ENCODE measurements around the gene LUZP4.
A peak's percentile ranks its signal among the peaks of the same experiment; 100 is the strongest.

LUZP4 gene

DNA sequence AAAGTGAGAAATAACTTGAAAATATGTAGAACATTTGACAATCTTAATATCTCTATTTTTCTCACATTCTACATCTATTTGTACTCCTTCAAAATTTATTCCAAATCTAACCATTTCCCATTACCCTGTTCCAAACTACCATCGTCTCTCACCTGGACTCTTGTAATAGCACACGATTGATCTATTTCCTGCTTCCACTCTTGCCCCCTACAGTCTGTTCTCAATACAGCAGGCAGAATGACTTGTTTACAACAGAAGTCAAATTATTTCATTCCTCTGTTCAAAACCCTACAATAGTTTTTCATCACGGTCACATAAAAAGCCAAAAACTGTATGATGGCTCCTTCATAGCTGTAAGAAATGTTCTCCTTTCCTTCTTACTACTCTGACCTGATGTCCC is 21.1 kb upstream of the LUZP4 start:
- Histone ChIP-seq H3K4me3 (ENCODE audit: low read depth, low read length, poor library complexity, severe bottlenecking) (no peak overlapping the region), H3K9me3 (ENCODE audit: low read length) (no peaks in the 10 kb centered on the region), H3K9me2 (ENCODE audit: low read depth, low read length) (no peaks in the 10 kb centered on the region), H3K27me3 (ENCODE audit: insufficient read depth, low read length) (no peaks in the 10 kb centered on the region), H3K4me2 (ENCODE audit: low read length) (no peak overlapping the region), H3K27ac (ENCODE audit: low read depth, low read length, poor library complexity, severe bottlenecking) (no peak overlapping the region), H3K4me1 (ENCODE audit: insufficient read depth, low read length, severe bottlenecking) (no peaks in the 10 kb centered on the region), H3F3A (ENCODE audit: insufficient read depth, low read length) (no peaks in the 10 kb centered on the region), H4K20me1 (ENCODE audit: insufficient read depth, low read length) (no peaks in the 10 kb centered on the region), H3K9ac (ENCODE audit: low read length) (no peak overlapping the region), H2AFZ (ENCODE audit: low read length) (no peak overlapping the region), H3K79me2 (ENCODE audit: insufficient read depth, low read length) (no peaks in the 10 kb centered on the region), H3K36me3 (ENCODE audit: insufficient read depth, low read length) (no peaks in the 10 kb centered on the region)
- TF ChIP-seq EZH2 (IDR thresholded peaks at IDR 0.05; ENCODE audit: borderline replicate concordance, low read length): no peak
- TF ChIP-seq, protein P1, sequence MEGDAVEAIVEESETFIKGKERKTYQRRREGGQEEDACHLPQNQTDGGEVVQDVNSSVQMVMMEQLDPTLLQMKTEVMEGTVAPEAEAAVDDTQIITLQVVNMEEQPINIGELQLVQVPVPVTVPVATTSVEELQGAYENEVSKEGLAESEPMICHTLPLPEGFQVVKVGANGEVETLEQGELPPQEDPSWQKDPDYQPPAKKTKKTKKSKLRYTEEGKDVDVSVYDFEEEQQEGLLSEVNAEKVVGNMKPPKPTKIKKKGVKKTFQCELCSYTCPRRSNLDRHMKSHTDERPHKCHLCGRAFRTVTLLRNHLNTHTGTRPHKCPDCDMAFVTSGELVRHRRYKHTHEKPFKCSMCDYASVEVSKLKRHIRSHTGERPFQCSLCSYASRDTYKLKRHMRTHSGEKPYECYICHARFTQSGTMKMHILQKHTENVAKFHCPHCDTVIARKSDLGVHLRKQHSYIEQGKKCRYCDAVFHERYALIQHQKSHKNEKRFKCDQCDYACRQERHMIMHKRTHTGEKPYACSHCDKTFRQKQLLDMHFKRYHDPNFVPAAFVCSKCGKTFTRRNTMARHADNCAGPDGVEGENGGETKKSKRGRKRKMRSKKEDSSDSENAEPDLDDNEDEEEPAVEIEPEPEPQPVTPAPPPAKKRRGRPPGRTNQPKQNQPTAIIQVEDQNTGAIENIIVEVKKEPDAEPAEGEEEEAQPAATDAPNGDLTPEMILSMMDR (IDR thresholded peaks at IDR 0.05; ENCODE audit: low read length): peak; percentile 21; the same call in 1 of the 2 replicates

DNA sequence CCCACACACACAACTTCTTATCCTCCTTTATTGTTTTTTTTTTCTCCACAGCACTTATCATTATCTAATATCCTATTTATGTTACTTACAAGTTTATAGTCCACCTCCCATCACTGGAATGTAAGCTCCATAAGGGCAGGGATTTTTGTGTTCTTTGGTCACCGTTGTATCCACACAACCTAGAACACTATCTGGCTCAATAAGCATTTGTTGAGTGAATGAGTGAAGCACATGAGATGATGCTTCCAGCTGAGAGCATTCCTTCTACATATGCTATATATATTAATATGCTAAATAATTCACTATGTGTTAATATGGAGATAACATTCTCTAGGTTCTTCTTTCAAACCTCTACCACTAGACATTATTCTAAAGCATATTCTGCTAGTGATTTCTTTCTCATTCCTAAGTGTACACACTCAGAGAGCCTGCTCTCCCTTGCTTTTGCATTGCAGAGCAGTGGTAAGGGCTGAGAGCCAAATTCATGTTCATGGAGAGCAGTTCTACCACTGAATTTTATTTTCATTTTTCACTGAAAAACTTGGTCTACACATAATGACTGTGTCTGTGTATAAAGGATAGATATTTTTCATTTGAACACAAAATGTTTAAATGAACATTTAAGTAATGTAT is 20.3 kb upstream of the LUZP4 start:
- no peaks in the 10 kb centered on the region for H3K36me3 ChIP-seq (ENCODE audit: insufficient read depth, low read length)
- no peaks in the 10 kb centered on the region for H3K79me2 ChIP-seq (ENCODE audit: insufficient read depth, low read length)
- no peak overlapping the region for H3K4me2 ChIP-seq (ENCODE audit: low read length)
- no peak for TF ChIP-seq EZH2 (IDR thresholded peaks at IDR 0.05; ENCODE audit: borderline replicate concordance, low read length)
- TF ChIP-seq, protein P1 (IDR thresholded peaks at IDR 0.05; ENCODE audit: low read length): no peak
- H3K9me2 ChIP-seq (ENCODE audit: low read depth, low read length): no peaks in the 10 kb centered on the region
- no peak overlapping the region for H2AFZ ChIP-seq (ENCODE audit: low read length)
- no peaks in the 10 kb centered on the region for H3F3A ChIP-seq (ENCODE audit: insufficient read depth, low read length)
- H3K4me1 ChIP-seq (ENCODE audit: insufficient read depth, low read length, severe bottlenecking): no peaks in the 10 kb centered on the region
- H3K27ac ChIP-seq (ENCODE audit: low read depth, low read length, poor library complexity, severe bottlenecking): no peak overlapping the region
- H3K4me3 ChIP-seq (ENCODE audit: low read depth, low read length, poor library complexity, severe bottlenecking): no peak overlapping the region
- H4K20me1 ChIP-seq (ENCODE audit: insufficient read depth, low read length): no peaks in the 10 kb centered on the region
- no peak overlapping the region for H3K9ac ChIP-seq (ENCODE audit: low read length)
- H3K27me3 ChIP-seq (ENCODE audit: insufficient read depth, low read length): no peaks in the 10 kb centered on the region
- H3K9me3 ChIP-seq (ENCODE audit: low read length): no peaks in the 10 kb centered on the region

- Histone ChIP-seq H3K9me2 (ENCODE audit: low read depth, low read length) (no peaks in the 10 kb centered on the region), H3K9ac (ENCODE audit: low read length) (no peak overlapping the region), H3K9me3 (ENCODE audit: low read length) (no peaks in the 10 kb centered on the region), H2AFZ (ENCODE audit: low read length) (no peak overlapping the region), H3K79me2 (ENCODE audit: insufficient read depth, low read length) (no peaks in the 10 kb centered on the region), H4K20me1 (ENCODE audit: insufficient read depth, low read length) (no peaks in the 10 kb centered on the region), H3K4me3 (ENCODE audit: low read depth, low read length, poor library complexity, severe bottlenecking) (no peak overlapping the region), H3K27me3 (ENCODE audit: insufficient read depth, low read length) (no peaks in the 10 kb centered on the region), H3K4me1 (ENCODE audit: insufficient read depth, low read length, severe bottlenecking) (no peaks in the 10 kb centered on the region), H3F3A (ENCODE audit: insufficient read depth, low read length) (no peaks in the 10 kb centered on the region), H3K27ac (ENCODE audit: low read depth, low read length, poor library complexity, severe bottlenecking) (no peak overlapping the region), H3K36me3 (ENCODE audit: insufficient read depth, low read length) (no peaks in the 10 kb centered on the region), H3K4me2 (ENCODE audit: low read length) (no peak overlapping the region)
- no peak for TF ChIP-seq EZH2 (IDR thresholded peaks at IDR 0.05; ENCODE audit: borderline replicate concordance, low read length)
- TF ChIP-seq, protein P1 (IDR thresholded peaks at IDR 0.05; ENCODE audit: low read length): no peak
Observed at GRCh38 chrX:115284877-115285276, 4.6 kb upstream of the LUZP4 start.

Measured in OCI-LY1 (cell line).